Ascending aorta (tissue), 2 donors: ENCODE measurements around the gene MRPL58. TPM values are rescaled to one million over a fixed set of nuclear protein-coding genes. Genes with fewer than 3 reads are reported as not detected.

Source experiments
- DNase-seq, 2 donors: peaks; one replicate each; pipeline ENCODE4 v3.0.0-alpha.2; 2019; ENCODE audit warnings: low spot score in 2 of 2
- H3K27ac ChIP-seq, 2 donors: fragments of 200-600 bp; sonication (generic); one replicate each; pipeline ENCODE4 v1.5.1; 2016 to 2017; ENCODE audit warnings: mild to moderate bottlenecking in 1 of 2
- H3K27me3 ChIP-seq: fragments of 200-600 bp; sonication (generic); one replicate; pipeline ENCODE4 v1.5.1; 2017
- H3K36me3 ChIP-seq, 2 donors: fragments of 200-600 bp; sonication (generic); one replicate each; pipeline ENCODE4 v1.5.1; 2016
- H3K4me1 ChIP-seq, 2 donors: fragments of 200-600 bp; sonication (generic); one replicate each; pipeline ENCODE4 v1.5.1; 2016 to 2017; ENCODE audit warnings: mild to moderate bottlenecking in 1 of 2
- H3K4me3 ChIP-seq, 2 donors: fragments of 200-600 bp; sonication (generic); one replicate each; pipeline ENCODE4 v1.5.1; 2016 to 2017; ENCODE audit warnings: mild to moderate bottlenecking in 1 of 2
- H3K9me3 ChIP-seq, 2 donors: fragments of 200-600 bp; sonication (generic); one replicate each; pipeline ENCODE4 v1.5.1; 2016
- CTCF ChIP-seq, 3 experiments: fragments of 200-600 bp in 2 of 3; fragments of 450-650 bp in 1 of 3; sonication (generic) in 2 of 3; IDR thresholded peaks; one replicate each; pipeline ENCODE4 v1.5.1; 2016 to 2019; ENCODE audit warnings: antibody characterized with exemption in 3 of 3, mild to moderate bottlenecking in 1 of 3, moderate library complexity in 1 of 3
- intact Hi-C: fragments of 100-400 bp; cut with DNase I; formaldehyde crosslinking; loops from one replicate; pipeline ENCODE4 v1.15.1; 2023
- total RNA-seq: library from RNA; depleted of rRNA; stranded (reverse); fragments of >200 nt; gene quantifications from one replicate; pipeline ENCODE4 v1.1.0, GENCODE V29; 2016

MRPL58 gene
- total RNA-seq, 1 donor from 2014 or later, result 14.5 TPM

GRCh38 chr17:75049057-75049456 lies 36.6 kb downstream of the MRPL58 start:
- H3K4me3 ChIP-seq, result peak overlapping the region in 1 of 2 donors; percentile 74
- H3K9me3 ChIP-seq, result no peaks in the 10 kb centered on the region
- no peak for TF ChIP-seq CTCF (IDR thresholded peaks at IDR 0.05)
- no peak for DNase-seq
- H3K4me1 ChIP-seq, result peaks cover 9 to 13% of the 10 kb centered on the region in 2 donors
- peaks cover 12 to 25% of the 10 kb centered on the region in 2 donors for H3K36me3 ChIP-seq
- H3K27me3 ChIP-seq, result no peaks in the 10 kb centered on the region
- H3K27ac ChIP-seq, result peak overlapping the region in 1 of 2 donors; percentile 90
- intact Hi-C loops, result no loop called here

- peaks cover 9 to 13% of the 10 kb centered on the region in 2 donors for H3K4me1 ChIP-seq
- DNase-seq, result no peak
- H3K9me3 ChIP-seq, result no peaks in the 10 kb centered on the region
- no peak overlapping the region for H3K4me3 ChIP-seq
- no peak for TF ChIP-seq CTCF (IDR thresholded peaks at IDR 0.05)
- intact Hi-C loops, result no loop called here
- H3K27me3 ChIP-seq, result no peaks in the 10 kb centered on the region
- H3K36me3 ChIP-seq, result peaks cover 16 to 32% of the 10 kb centered on the region in 2 donors
- H3K27ac ChIP-seq, result no peak overlapping the region
These were observed 37.2 kb downstream of the MRPL58 start for GRCh38 chr17:75049706-75050105.

- Histone ChIP-seq H3K27me3 (no peaks in the 10 kb centered on the region), H3K27ac (no peak overlapping the region), H3K4me1 (peaks cover 6% of the 10 kb centered on the region in 2 donors), H3K4me3 (no peak overlapping the region), H3K36me3 (peaks cover 28 to 47% of the 10 kb centered on the region in 2 donors), H3K9me3 (no peaks in the 10 kb centered on the region)
- intact Hi-C loops, result no loop called here
- DNase-seq, result no peak
- TF ChIP-seq CTCF (IDR thresholded peaks at IDR 0.05), result no peak
These were observed 39.5 kb downstream of the MRPL58 start for GRCh38 chr17:75051941-75052340.

GRCh38 chr17:75059369-75060345 lies 47.2 kb downstream of the MRPL58 start:
- intact Hi-C loops, result no loop called here
- no peaks in the 10 kb centered on the region for H3K27me3 ChIP-seq
- H3K4me3 ChIP-seq, result no peak overlapping the region
- H3K9me3 ChIP-seq, result no peaks in the 10 kb centered on the region
- DNase-seq, result no peak
- peak overlapping the region in 1 of 2 donors; percentile 25 for H3K27ac ChIP-seq
- TF ChIP-seq CTCF (IDR thresholded peaks at IDR 0.05), result peak in 2 of 3 experiments; percentile 27 to 33
- H3K36me3 ChIP-seq, result peaks cover 64 to 70% of the 10 kb centered on the region in 2 donors
- H3K4me1 ChIP-seq, result no peaks in the 10 kb centered on the region

GRCh38 chr17:75060434-75061054 lies 48.1 kb downstream of the MRPL58 start:
- no peak for DNase-seq

More at GRCh38 chr17:75060434-75061054, 48.1 kb downstream of the MRPL58 start:
- Histone ChIP-seq H3K9me3 (no peaks in the 10 kb centered on the region), H3K27me3 (no peaks in the 10 kb centered on the region), H3K4me1 (no peaks in the 10 kb centered on the region), H3K27ac (peak overlapping the region in 1 of 2 donors; percentile 25), H3K36me3 (peaks cover 63 to 69% of the 10 kb centered on the region in 2 donors), H3K4me3 (no peak overlapping the region)
- intact Hi-C loops, result no loop called here
- TF ChIP-seq CTCF (IDR thresholded peaks at IDR 0.05), result no peak
